Glutamatergic neuron (in vitro differentiated cells): Measurements from ENCODE around the gene EFCAB8. TPM values are rescaled to one million over a fixed set of nuclear protein-coding genes. Genes with fewer than 3 reads are reported as not detected.

Experiments
- DNase-seq: peaks from one replicate; pipeline ENCODE4 v3.0.0; 2022
- H3K27ac Mint-ChIP-seq: one replicate; pipeline ENCODE4 v1.8.0; 2020; ENCODE audit warnings: mild to moderate bottlenecking, mixed read lengths, inconsistent platforms; ENCODE audit not compliant: unreplicated experiment
- H3K27me3 Mint-ChIP-seq: one replicate; pipeline ENCODE4 v1.8.0; 2020; ENCODE audit warnings: mild to moderate bottlenecking, moderate library complexity, mixed read lengths, inconsistent platforms; ENCODE audit not compliant: unreplicated experiment
- H3K36me3 Mint-ChIP-seq: one replicate; pipeline ENCODE4 v1.8.0; 2020; ENCODE audit warnings: mild to moderate bottlenecking, mixed read lengths, inconsistent platforms; ENCODE audit not compliant: unreplicated experiment
- H3K4me1 Mint-ChIP-seq: one replicate; pipeline ENCODE4 v1.8.0; 2020; ENCODE audit warnings: mild to moderate bottlenecking, low read depth, mixed read lengths, inconsistent platforms; ENCODE audit not compliant: unreplicated experiment
- H3K4me3 Mint-ChIP-seq: one replicate; pipeline ENCODE4 v1.8.0; 2020; ENCODE audit warnings: mild to moderate bottlenecking, mixed read lengths, inconsistent platforms; ENCODE audit not compliant: unreplicated experiment
- H3K9me3 Mint-ChIP-seq: one replicate; pipeline ENCODE4 v1.8.0; 2020; ENCODE audit warnings: mild to moderate bottlenecking, moderate library complexity, mixed read lengths, inconsistent platforms; ENCODE audit not compliant: unreplicated experiment
- total RNA-seq: library from RNA; stranded (reverse); fragmentation: NEBNext Ultra II Directional; extraction: Animal tissue kit (Norgen Biotek cat#: 25700); gene quantifications from one replicate; pipeline ENCODE4 v1.2.1, GENCODE V29; 2021; ENCODE audit not compliant: unreplicated experiment
- TF ChIP-seq, protein P1 (sequence below): fragments of 200-600 bp; sonication (generic); IDR thresholded peaks from one replicate; pipeline ENCODE4 v1.5.0; 2021; ENCODE audit not compliant: partially characterized antibody, unreplicated experiment

The EFCAB8 gene
- total RNA-seq, 1 donor from 2014 or later = not detected

DNA sequence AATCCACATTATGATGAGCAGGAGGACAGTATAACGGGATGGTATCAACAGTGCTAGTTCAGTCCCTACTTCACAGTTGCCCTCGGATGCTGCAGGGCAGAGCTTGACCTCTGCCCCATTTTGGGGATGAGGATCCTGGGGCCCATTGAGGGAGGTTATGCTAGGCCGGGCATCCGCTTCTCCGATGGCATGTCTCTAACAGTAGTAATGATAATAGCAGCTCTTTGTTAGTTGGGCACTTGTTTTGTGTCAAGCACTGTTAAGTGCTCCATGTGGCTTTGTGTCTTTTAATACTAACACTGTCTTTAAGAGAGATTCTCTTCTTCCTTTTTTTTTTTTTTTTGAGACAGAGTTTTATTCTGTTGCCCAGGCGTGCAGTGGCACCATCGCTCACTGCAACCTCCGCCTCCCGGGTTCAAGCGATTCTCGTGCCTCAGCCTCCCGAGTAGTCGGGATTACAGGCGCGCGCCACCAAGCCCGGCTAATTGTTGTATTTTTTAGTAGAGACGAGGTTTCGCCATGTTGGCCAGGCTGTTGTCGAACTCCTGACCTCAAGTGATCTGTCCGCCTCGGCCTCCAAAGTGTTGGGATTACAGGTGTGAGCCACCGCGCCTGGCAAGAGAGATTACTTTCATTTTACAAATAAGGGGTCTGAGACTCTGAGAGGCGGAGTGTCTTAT lies 37.9 kb upstream of the EFCAB8 start:
- Mint-ChIP-seq H3K27me3 (peaks cover 7% of the 10 kb centered on the region), H3K4me3 (peak overlapping the region; percentile 92), H3K9me3 (peaks cover 12% of the 10 kb centered on the region), H3K27ac (peak overlapping the region; percentile 78), H3K4me1 (peaks cover 31% of the 10 kb centered on the region), H3K36me3 (no peaks in the 10 kb centered on the region)
- TF ChIP-seq, protein P1, sequence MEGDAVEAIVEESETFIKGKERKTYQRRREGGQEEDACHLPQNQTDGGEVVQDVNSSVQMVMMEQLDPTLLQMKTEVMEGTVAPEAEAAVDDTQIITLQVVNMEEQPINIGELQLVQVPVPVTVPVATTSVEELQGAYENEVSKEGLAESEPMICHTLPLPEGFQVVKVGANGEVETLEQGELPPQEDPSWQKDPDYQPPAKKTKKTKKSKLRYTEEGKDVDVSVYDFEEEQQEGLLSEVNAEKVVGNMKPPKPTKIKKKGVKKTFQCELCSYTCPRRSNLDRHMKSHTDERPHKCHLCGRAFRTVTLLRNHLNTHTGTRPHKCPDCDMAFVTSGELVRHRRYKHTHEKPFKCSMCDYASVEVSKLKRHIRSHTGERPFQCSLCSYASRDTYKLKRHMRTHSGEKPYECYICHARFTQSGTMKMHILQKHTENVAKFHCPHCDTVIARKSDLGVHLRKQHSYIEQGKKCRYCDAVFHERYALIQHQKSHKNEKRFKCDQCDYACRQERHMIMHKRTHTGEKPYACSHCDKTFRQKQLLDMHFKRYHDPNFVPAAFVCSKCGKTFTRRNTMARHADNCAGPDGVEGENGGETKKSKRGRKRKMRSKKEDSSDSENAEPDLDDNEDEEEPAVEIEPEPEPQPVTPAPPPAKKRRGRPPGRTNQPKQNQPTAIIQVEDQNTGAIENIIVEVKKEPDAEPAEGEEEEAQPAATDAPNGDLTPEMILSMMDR = peak; percentile 16
- DNase-seq = no peak

DNA sequence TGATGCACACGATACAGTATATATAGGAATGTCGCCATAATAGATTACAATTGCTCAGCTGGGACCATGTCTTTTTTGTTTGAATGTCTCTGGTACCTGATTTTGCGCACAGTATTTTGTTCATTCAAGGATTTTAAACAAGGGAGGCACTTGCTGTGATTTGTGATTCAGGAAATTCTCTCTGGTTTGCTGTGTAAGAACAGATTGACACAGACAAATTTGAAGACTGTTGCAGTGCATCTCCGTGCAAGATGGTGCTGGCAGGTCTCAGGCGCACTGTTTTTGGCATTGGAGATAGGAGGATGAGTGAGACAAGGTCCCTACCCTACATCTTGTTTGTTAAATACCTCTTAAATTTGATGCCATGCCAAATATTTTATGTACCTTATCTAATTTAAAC lies 36.5 kb upstream of the EFCAB8 start:
- DNase-seq = no peak
- TF ChIP-seq, protein P1 = no peak
- Mint-ChIP-seq H3K27ac (no peak overlapping the region), H3K9me3 (peaks cover 12% of the 10 kb centered on the region), H3K4me1 (peaks cover 31% of the 10 kb centered on the region), H3K4me3 (peak overlapping the region; percentile 92), H3K36me3 (no peaks in the 10 kb centered on the region), H3K27me3 (peaks cover 7% of the 10 kb centered on the region)

GRCh38 chr20:32823078-32823477 lies 35.6 kb upstream of the EFCAB8 start:
- peaks cover 32% of the 10 kb centered on the region for H3K4me1 Mint-ChIP-seq
- peak overlapping the region; percentile 92 for H3K4me3 Mint-ChIP-seq
- no peak overlapping the region for H3K27ac Mint-ChIP-seq
- H3K36me3 Mint-ChIP-seq = no peaks in the 10 kb centered on the region
- TF ChIP-seq, protein P1 = no peak
- no peak for DNase-seq
- H3K9me3 Mint-ChIP-seq = peaks cover 12% of the 10 kb centered on the region
- H3K27me3 Mint-ChIP-seq = peaks cover 7% of the 10 kb centered on the region

DNA sequence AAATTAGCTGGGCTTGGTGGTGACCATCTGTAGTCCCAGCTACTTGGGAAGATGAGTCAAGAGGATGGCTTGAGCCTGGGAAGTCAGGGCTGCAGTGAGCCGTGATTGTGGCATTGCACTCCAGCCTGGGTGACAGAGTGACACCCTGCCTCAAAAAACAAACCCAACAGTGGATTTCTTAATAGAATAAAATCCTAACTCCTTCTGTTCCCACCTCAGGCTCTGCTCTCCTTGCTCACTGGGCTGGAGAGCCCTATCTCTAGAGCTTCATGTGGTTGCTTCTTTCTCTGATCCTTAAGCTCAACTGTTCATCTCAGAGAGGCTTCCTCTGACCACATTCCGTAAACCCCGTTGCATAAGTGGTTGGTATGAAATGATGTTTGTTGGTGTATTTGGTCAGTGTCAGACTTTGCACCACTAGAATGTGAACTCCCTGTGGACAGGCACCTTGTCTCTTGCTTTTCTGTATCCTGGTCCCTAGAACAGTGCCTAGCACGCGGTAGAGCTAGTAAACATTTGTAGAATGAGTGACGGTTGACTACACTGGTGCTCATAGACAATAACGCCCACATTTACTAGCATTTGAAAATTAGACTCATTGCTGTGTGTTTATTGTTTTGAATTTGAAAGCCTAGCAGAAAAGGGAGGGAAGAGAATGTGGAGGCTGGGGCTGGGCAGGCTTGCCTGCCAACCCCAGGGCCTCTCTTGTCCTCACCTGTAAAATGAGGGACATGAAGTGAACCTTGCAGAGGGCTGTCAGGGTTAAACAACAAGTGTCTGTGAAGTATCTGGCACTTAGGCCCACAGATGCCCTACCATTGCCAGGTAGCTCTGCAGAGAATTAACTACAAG lies 34.8 kb upstream of the EFCAB8 start:
- no peak for DNase-seq
- TF ChIP-seq, protein P1 = no peak
- no peak overlapping the region for H3K4me3 Mint-ChIP-seq
- peaks cover 10% of the 10 kb centered on the region for H3K9me3 Mint-ChIP-seq
- H3K27ac Mint-ChIP-seq = no peak overlapping the region
- peaks cover 5% of the 10 kb centered on the region for H3K36me3 Mint-ChIP-seq
- peaks cover 4% of the 10 kb centered on the region for H3K27me3 Mint-ChIP-seq
- peaks cover 35% of the 10 kb centered on the region for H3K4me1 Mint-ChIP-seq

- peak overlapping the region; percentile 17 for H3K4me3 Mint-ChIP-seq
Measured at GRCh38 chr20:32828029-32828680, 30.6 kb upstream of the EFCAB8 start.

More at GRCh38 chr20:32828029-32828680, 30.6 kb upstream of the EFCAB8 start:
- H3K9me3 Mint-ChIP-seq = peaks cover 5% of the 10 kb centered on the region
- TF ChIP-seq, protein P1 = no peak
- peaks cover 11% of the 10 kb centered on the region for H3K4me1 Mint-ChIP-seq
- H3K36me3 Mint-ChIP-seq = peaks cover 35% of the 10 kb centered on the region
- peak overlapping the region; percentile 14 for H3K27ac Mint-ChIP-seq
- no peak for DNase-seq
- peaks cover 4% of the 10 kb centered on the region for H3K27me3 Mint-ChIP-seq
